ENCODE results near the gene BET1. TPM values are rescaled to one million over a fixed set of nuclear protein-coding genes. Genes with fewer than 3 reads are reported as not detected.

Gene BET1
- total and polyA plus RNA-seq, 2 donors from 2014 or later, result 25.8 to 32.2 TPM

GRCh38 chr7:94015538-94015937 lies 11.4 kb upstream of the BET1 start:
- no peak overlapping the region for H3K9ac ChIP-seq (ENCODE audit: low read length in 3 of 3)
- H3K9me3 ChIP-seq (ENCODE audit: control insufficient read depth in 2 of 3, insufficient read depth in 1 of 3, low read length in 3 of 3), result no peaks in the 10 kb centered on the region
- no peak overlapping the region for H3K4me3 ChIP-seq (ENCODE audit: low read length in 3 of 3)
- FAIRE-seq (no peak), DNase-seq (no peak)
- intact Hi-C loops (cut with DNase I), result no loop called here
- H3K27ac ChIP-seq (ENCODE audit: low read depth in 2 of 2, low read length in 2 of 2), result no peak overlapping the region
- H3K36me3 ChIP-seq (ENCODE audit: control insufficient read depth in 2 of 3, insufficient read depth in 3 of 3, low read length in 3 of 3), result no peaks in the 10 kb centered on the region
- no peaks in the 10 kb centered on the region for H3K27me3 ChIP-seq (ENCODE audit: control insufficient read depth, insufficient read depth, low read length)
- no peaks in the 10 kb centered on the region for H3K4me1 ChIP-seq (ENCODE audit: control insufficient read depth in 2 of 3, insufficient read depth in 2 of 3, low read depth in 1 of 3, low read length in 3 of 3)
- TF ChIP-seq CTCF (IDR thresholded peaks at IDR 0.05; ENCODE audit: borderline replicate concordance, extremely low read depth, insufficient read depth), result no peak

GRCh38 chr7:94012746-94013145 lies 8.6 kb upstream of the BET1 start:
- no peaks in the 10 kb centered on the region for H3K27me3 ChIP-seq (ENCODE audit: control insufficient read depth, insufficient read depth, low read length)
- no peak overlapping the region for H3K9ac ChIP-seq (ENCODE audit: low read length in 3 of 3)
- no peaks in the 10 kb centered on the region for H3K36me3 ChIP-seq (ENCODE audit: control insufficient read depth in 2 of 3, insufficient read depth in 3 of 3, low read length in 3 of 3)
- FAIRE-seq, result no peak
- no peak for TF ChIP-seq CTCF (IDR thresholded peaks at IDR 0.05; ENCODE audit: borderline replicate concordance, extremely low read depth, insufficient read depth)
- no peaks in the 10 kb centered on the region for H3K4me1 ChIP-seq (ENCODE audit: control insufficient read depth in 2 of 3, insufficient read depth in 2 of 3, low read depth in 1 of 3, low read length in 3 of 3)
- no peak overlapping the region for H3K4me3 ChIP-seq (ENCODE audit: low read length in 3 of 3)
- DNase-seq, result no peak
- no peaks in the 10 kb centered on the region for H3K9me3 ChIP-seq (ENCODE audit: control insufficient read depth in 2 of 3, insufficient read depth in 1 of 3, low read length in 3 of 3)
- no peak overlapping the region for H3K27ac ChIP-seq (ENCODE audit: low read depth in 2 of 2, low read length in 2 of 2)
- intact Hi-C loops (cut with DNase I), result no loop called here

GRCh38 chr7:94011714-94012353 lies 7.7 kb upstream of the BET1 start:
- Histone ChIP-seq H3K27me3 (ENCODE audit: control insufficient read depth, insufficient read depth, low read length) (no peaks in the 10 kb centered on the region), H3K36me3 (ENCODE audit: control insufficient read depth in 2 of 3, insufficient read depth in 3 of 3, low read length in 3 of 3) (no peaks in the 10 kb centered on the region), H3K27ac (ENCODE audit: low read depth in 2 of 2, low read length in 2 of 2) (no peak overlapping the region), H3K9me3 (ENCODE audit: control insufficient read depth in 2 of 3, insufficient read depth in 1 of 3, low read length in 3 of 3) (no peaks in the 10 kb centered on the region), H3K4me3 (ENCODE audit: low read length in 3 of 3) (no peak overlapping the region), H3K4me1 (ENCODE audit: control insufficient read depth in 2 of 3, insufficient read depth in 2 of 3, low read depth in 1 of 3, low read length in 3 of 3) (no peaks in the 10 kb centered on the region), H3K9ac (ENCODE audit: low read length in 3 of 3) (no peak overlapping the region)
- intact Hi-C loops (cut with DNase I), result no loop called here
- no peak for TF ChIP-seq CTCF (IDR thresholded peaks at IDR 0.05; ENCODE audit: borderline replicate concordance, extremely low read depth, insufficient read depth)
- peak in 1 of 5 donors; percentile 59 for DNase-seq
- no peak for FAIRE-seq

- Histone ChIP-seq H3K9ac (ENCODE audit: low read length in 3 of 3) (no peak overlapping the region), H3K9me3 (ENCODE audit: control insufficient read depth in 2 of 3, insufficient read depth in 1 of 3, low read length in 3 of 3) (no peaks in the 10 kb centered on the region), H3K27ac (ENCODE audit: low read depth in 2 of 2, low read length in 2 of 2) (no peak overlapping the region), H3K27me3 (ENCODE audit: control insufficient read depth, insufficient read depth, low read length) (no peaks in the 10 kb centered on the region), H3K36me3 (ENCODE audit: control insufficient read depth in 2 of 3, insufficient read depth in 3 of 3, low read length in 3 of 3) (no peaks in the 10 kb centered on the region), H3K4me1 (ENCODE audit: control insufficient read depth in 2 of 3, insufficient read depth in 2 of 3, low read depth in 1 of 3, low read length in 3 of 3) (no peaks in the 10 kb centered on the region), H3K4me3 (ENCODE audit: low read length in 3 of 3) (no peak overlapping the region)
- no peak for TF ChIP-seq CTCF (IDR thresholded peaks at IDR 0.05; ENCODE audit: borderline replicate concordance, extremely low read depth, insufficient read depth)
- intact Hi-C loops (cut with DNase I), result no loop called here
- no peak for DNase-seq
- FAIRE-seq, result no peak
These were observed 4.4 kb upstream of the BET1 start for GRCh38 chr7:94008537-94008936.
